HuH-7 (cell line): ENCODE results near the gene RAB3A.

Source experiments
- DNase-seq: peaks from one replicate; pipeline ENCODE4 v3.0.0; 2011; ENCODE audit warnings: low spot score

RAB3A gene

GRCh38 chr19:18147396-18147795 lies 56.4 kb downstream of the RAB3A start:
- DNase-seq = no peak
